Measurements from ENCODE around the gene TMEM198.

DNA sequence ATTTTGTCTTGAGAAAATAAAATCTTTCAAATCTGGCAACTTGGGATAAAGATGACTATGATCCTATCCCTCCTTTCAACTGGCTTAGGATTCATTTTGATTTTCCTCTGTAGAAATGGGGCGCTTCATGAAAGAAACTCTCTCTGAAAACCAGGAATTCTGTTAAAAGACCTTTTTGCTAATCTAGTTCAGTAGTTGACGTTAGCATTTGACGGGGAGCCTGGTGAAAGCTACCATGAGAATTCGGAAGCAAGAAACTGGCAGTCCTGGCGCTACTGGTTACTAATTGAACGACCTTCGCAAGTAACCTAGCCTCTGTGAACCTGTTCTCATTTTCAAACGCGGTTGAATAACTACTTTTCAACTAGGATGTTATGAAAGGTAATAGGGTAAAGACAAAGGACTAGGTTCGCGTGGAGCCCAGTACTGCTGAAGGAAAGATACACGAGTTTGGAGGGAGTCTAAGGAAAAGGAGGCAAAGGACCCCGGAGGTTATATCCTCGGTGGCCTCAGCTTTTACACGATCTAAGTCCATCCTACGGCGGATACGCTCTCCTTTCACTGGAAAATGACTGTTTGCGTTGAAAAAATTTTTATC, 53.2 kb downstream of the TMEM198 start:
- TF ChIP-seq, protein P1, sequence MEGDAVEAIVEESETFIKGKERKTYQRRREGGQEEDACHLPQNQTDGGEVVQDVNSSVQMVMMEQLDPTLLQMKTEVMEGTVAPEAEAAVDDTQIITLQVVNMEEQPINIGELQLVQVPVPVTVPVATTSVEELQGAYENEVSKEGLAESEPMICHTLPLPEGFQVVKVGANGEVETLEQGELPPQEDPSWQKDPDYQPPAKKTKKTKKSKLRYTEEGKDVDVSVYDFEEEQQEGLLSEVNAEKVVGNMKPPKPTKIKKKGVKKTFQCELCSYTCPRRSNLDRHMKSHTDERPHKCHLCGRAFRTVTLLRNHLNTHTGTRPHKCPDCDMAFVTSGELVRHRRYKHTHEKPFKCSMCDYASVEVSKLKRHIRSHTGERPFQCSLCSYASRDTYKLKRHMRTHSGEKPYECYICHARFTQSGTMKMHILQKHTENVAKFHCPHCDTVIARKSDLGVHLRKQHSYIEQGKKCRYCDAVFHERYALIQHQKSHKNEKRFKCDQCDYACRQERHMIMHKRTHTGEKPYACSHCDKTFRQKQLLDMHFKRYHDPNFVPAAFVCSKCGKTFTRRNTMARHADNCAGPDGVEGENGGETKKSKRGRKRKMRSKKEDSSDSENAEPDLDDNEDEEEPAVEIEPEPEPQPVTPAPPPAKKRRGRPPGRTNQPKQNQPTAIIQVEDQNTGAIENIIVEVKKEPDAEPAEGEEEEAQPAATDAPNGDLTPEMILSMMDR (IDR thresholded peaks at IDR 0.05) = no peak
- no peak for TF ChIP-seq POLR2A (IDR thresholded peaks at IDR 0.05)
